ENCODE measurements around the gene POGLUT3. TPM values are rescaled to one million over a fixed set of nuclear protein-coding genes. Genes with fewer than 3 reads are reported as not detected.

Gene POGLUT3
- total RNA-seq, 6 experiments from 2014 or later, result 5.5 to 11.8 (median 9.9) TPM

- H3K9me3 ChIP-seq, result no peaks in the 10 kb centered on the region
- WGBS (ENCODE audit: insufficient coverage, low coverage, low lambda C conversion rate, missing lambda C conversion rate), result 38% methylated on average over 1 of the region's 1 CpG
- no peaks in the 10 kb centered on the region for H3K27me3 ChIP-seq
- no peaks in the 10 kb centered on the region for H3K4me1 ChIP-seq
- ATAC-seq (peak in 1 of 4 donors; percentile 40), DNase-seq (no peak)
- H3K4me3 ChIP-seq, result no peak overlapping the region
- no peaks in the 10 kb centered on the region for H3K36me3 ChIP-seq
- intact Hi-C loops (cut with DNase I), result no loop called here
- no peak overlapping the region for H3K27ac ChIP-seq
- no peak for TF ChIP-seq POLR2A (IDR thresholded peaks at IDR 0.05)
- TF ChIP-seq CTCF (IDR thresholded peaks at IDR 0.05), result no peak
Observed at GRCh38 chr11:108522318-108522717, 24.1 kb upstream of the POGLUT3 start.

- DNase-seq (no peak), ATAC-seq (no peak)
- H3K27ac ChIP-seq, result no peak overlapping the region
- H3K27me3 ChIP-seq, result no peaks in the 10 kb centered on the region
- H3K4me1 ChIP-seq, result no peaks in the 10 kb centered on the region
- intact Hi-C loops (cut with DNase I), result no loop called here
- no peaks in the 10 kb centered on the region for H3K9me3 ChIP-seq
- TF ChIP-seq POLR2A (IDR thresholded peaks at IDR 0.05) (no peak), CTCF (IDR thresholded peaks at IDR 0.05) (no peak)
- peaks cover 0 to 11% (median 4%) of the 10 kb centered on the region in 4 donors for H3K36me3 ChIP-seq
- H3K4me3 ChIP-seq, result no peak overlapping the region
- 86% methylated on average over 10 of the region's 10 CpGs for WGBS (ENCODE audit: insufficient coverage, low coverage, low lambda C conversion rate, missing lambda C conversion rate)
Observed at GRCh38 chr11:108518581-108518980, 20.4 kb upstream of the POGLUT3 start.

DNA sequence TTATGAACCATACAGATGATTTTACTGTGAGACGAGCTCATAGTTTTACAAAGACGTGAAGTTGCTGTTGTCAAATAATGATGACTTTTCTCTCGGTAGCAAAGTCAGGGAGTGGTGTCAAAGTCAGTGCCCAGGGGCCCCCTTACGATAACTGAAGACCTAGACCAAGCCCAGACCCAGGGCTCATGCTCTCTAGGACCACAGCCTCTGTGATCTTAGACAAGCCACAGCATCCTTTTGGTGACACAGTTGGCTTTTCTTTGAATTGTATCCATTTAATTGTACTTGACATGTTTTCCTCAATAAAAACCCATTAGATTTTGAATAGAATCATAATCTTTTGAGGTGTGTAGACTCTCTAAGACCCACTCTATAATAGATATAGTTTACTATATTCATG is 17.9 kb upstream of the POGLUT3 start:
- Histone ChIP-seq H3K9me3 (no peaks in the 10 kb centered on the region), H3K4me1 (no peaks in the 10 kb centered on the region), H3K4me3 (no peak overlapping the region), H3K36me3 (peaks cover 0 to 14% (median 7%) of the 10 kb centered on the region in 4 donors), H3K27me3 (no peaks in the 10 kb centered on the region), H3K27ac (no peak overlapping the region)
- ATAC-seq (no peak), DNase-seq (no peak)
- intact Hi-C loops (cut with DNase I), result no loop called here
- TF ChIP-seq POLR2A (IDR thresholded peaks at IDR 0.05), result no peak
- TF ChIP-seq CTCF (IDR thresholded peaks at IDR 0.05), result no peak
- 85% methylated on average over 4 of the region's 4 CpGs for WGBS (ENCODE audit: insufficient coverage, low coverage, low lambda C conversion rate, missing lambda C conversion rate)

DNA sequence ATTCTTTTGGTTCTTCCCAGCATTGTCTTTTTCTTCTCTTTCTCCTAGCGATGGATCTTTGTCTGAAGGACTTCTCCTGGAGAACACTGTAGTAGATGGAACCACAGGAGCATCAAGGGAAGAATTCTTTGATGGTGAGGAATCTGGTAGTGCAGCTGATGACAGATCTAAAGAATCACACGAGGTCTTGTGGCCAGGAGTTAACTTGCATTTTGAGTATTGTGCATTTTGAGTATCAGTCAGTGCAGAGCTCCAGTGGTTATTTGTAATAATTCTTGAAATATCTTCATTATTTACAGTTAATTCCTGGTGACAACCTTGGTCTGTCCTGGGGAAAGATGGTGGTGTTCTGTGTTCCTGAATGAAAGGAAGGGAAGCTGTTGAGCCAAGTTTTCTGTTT is 14.5 kb upstream of the POGLUT3 start:
- Histone ChIP-seq H3K4me1 (no peaks in the 10 kb centered on the region), H3K36me3 (peaks cover 0 to 14% (median 7%) of the 10 kb centered on the region in 4 donors), H3K27ac (no peak overlapping the region), H3K4me3 (no peak overlapping the region), H3K27me3 (no peaks in the 10 kb centered on the region), H3K9me3 (no peaks in the 10 kb centered on the region)
- intact Hi-C loops (cut with DNase I), result no loop called here
- ATAC-seq (no peak), DNase-seq (no peak)
- WGBS (ENCODE audit: insufficient coverage, low coverage, low lambda C conversion rate, missing lambda C conversion rate), result 88% methylated on average over 1 of the region's 2 CpGs
- TF ChIP-seq POLR2A (IDR thresholded peaks at IDR 0.05) (no peak), CTCF (IDR thresholded peaks at IDR 0.05) (no peak)

Measured in right lobe of liver (tissue), 6 donors.